ENCODE measurements around the gene ZNF211.

DNA sequence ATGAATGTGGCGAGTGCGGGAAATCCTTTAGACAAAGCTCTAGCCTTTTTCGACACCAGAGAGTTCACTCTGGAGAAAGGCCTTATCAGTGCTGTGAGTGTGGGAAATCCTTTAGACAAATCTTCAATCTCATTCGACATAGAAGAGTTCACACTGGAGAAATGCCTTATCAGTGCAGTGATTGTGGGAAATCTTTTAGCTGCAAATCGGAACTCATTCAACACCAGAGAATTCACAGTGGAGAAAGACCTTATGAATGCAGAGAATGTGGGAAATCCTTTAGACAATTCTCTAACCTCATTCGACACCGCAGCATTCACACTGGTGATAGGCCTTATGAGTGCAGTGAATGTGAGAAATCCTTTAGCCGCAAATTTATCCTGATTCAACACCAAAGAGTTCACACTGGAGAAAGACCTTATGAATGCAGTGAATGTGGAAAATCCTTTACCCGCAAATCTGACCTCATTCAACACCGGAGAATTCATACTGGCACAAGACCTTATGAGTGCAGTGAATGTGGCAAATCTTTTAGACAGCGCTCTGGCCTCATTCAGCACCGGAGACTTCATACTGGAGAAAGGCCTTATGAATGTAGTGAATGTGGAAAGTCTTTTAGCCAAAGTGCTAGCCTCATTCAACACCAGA, 54.5 kb downstream of the ZNF211 start:
- TF ChIP-seq, protein P1, sequence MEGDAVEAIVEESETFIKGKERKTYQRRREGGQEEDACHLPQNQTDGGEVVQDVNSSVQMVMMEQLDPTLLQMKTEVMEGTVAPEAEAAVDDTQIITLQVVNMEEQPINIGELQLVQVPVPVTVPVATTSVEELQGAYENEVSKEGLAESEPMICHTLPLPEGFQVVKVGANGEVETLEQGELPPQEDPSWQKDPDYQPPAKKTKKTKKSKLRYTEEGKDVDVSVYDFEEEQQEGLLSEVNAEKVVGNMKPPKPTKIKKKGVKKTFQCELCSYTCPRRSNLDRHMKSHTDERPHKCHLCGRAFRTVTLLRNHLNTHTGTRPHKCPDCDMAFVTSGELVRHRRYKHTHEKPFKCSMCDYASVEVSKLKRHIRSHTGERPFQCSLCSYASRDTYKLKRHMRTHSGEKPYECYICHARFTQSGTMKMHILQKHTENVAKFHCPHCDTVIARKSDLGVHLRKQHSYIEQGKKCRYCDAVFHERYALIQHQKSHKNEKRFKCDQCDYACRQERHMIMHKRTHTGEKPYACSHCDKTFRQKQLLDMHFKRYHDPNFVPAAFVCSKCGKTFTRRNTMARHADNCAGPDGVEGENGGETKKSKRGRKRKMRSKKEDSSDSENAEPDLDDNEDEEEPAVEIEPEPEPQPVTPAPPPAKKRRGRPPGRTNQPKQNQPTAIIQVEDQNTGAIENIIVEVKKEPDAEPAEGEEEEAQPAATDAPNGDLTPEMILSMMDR (IDR thresholded peaks at IDR 0.05) = no peak
- no peak for TF ChIP-seq POLR2A (IDR thresholded peaks at IDR 0.05)
